Immature natural killer cell (primary cell): ENCODE results near the gene DCLK1. TPM values are rescaled to one million over a fixed set of nuclear protein-coding genes. Genes with fewer than 3 reads are reported as not detected.
"Not testable (repeated sequence)": the region's sequence is repeated elsewhere in the genome, so short reads cannot be mapped to it uniquely, and the experiment has no call there.

Source experiments
- DNase-seq, 3 donors: peaks; one replicate each; pipeline ENCODE4 v3.0.0; 2022; ENCODE audit warnings: mixed read lengths in 1 of 3
- H3K27ac Mint-ChIP-seq, 6 donors: one replicate each; pipeline ENCODE4 v1.8.0; 2020; ENCODE audit warnings: mixed read lengths in 6 of 6, mild to moderate bottlenecking in 5 of 6, inconsistent platforms in 4 of 6, moderate library complexity in 3 of 6
- H3K27me3 Mint-ChIP-seq, 3 donors: one replicate each; pipeline ENCODE4 v1.8.0; 2020 to 2021; ENCODE audit warnings: low read depth in 3 of 3, mild to moderate bottlenecking in 3 of 3, mixed read lengths in 3 of 3, moderate library complexity in 3 of 3, inconsistent platforms in 1 of 3
- H3K36me3 Mint-ChIP-seq, 3 donors: one replicate each; pipeline ENCODE4 v1.8.0; 2020; ENCODE audit warnings: mixed read lengths in 3 of 3, inconsistent platforms in 2 of 3, mild to moderate bottlenecking in 2 of 3
- H3K4me1 Mint-ChIP-seq, 2 donors: one replicate each; pipeline ENCODE4 v1.8.0; 2020; ENCODE audit warnings: inconsistent platforms in 2 of 2, mild to moderate bottlenecking in 2 of 2, mixed read lengths in 2 of 2, moderate library complexity in 1 of 2
- H3K4me3 Mint-ChIP-seq, 5 donors: one replicate each; pipeline ENCODE4 v1.8.0; 2020; ENCODE audit warnings: mild to moderate bottlenecking in 5 of 5, mixed read lengths in 5 of 5, inconsistent platforms in 3 of 5, moderate library complexity in 3 of 5
- H3K9me3 Mint-ChIP-seq, 6 donors: one replicate each; pipeline ENCODE4 v1.8.0; 2020; ENCODE audit warnings: mild to moderate bottlenecking in 6 of 6, mixed read lengths in 6 of 6, inconsistent platforms in 4 of 6, moderate library complexity in 3 of 6
- polyA plus RNA-seq, 3 donors: library from polyadenylated mRNA; unstranded; fragments of 300-500 nt; fragmentation: Illumina TruSeq; gene quantifications; one replicate each; pipeline ENCODE4 v1.2.3, GENCODE V29; 2021

The DCLK1 gene
- polyA plus RNA-seq, 3 donors from 2014 or later: not detected

- peaks cover 4 to 29% (median 11%) of the 10 kb centered on the region in 6 donors for H3K9me3 Mint-ChIP-seq
- H3K27me3 Mint-ChIP-seq, DNase-seq, H3K27ac Mint-ChIP-seq, H3K4me1 Mint-ChIP-seq, H3K4me3 Mint-ChIP-seq, H3K36me3 Mint-ChIP-seq: not testable (repeated sequence)
Observed at GRCh38 chr13:35966951-35967350, 164.2 kb downstream of the DCLK1 start.

- H3K9me3 Mint-ChIP-seq: peaks cover 4 to 25% (median 10%) of the 10 kb centered on the region in 6 donors
- H3K36me3 Mint-ChIP-seq: peaks cover 0 to 3% (median 0%) of the 10 kb centered on the region in 3 donors
- no peaks in the 10 kb centered on the region for H3K4me1 Mint-ChIP-seq
- H3K27ac Mint-ChIP-seq: no peak overlapping the region
- H3K4me3 Mint-ChIP-seq: no peak overlapping the region
- peaks cover 0 to 3% (median 1%) of the 10 kb centered on the region in 3 donors for H3K27me3 Mint-ChIP-seq
- no peak for DNase-seq
Observed at GRCh38 chr13:35966024-35966423, 165.2 kb downstream of the DCLK1 start.

- H3K27ac Mint-ChIP-seq: no peak overlapping the region
- no peaks in the 10 kb centered on the region for H3K4me1 Mint-ChIP-seq
- no peak for DNase-seq
- no peak overlapping the region for H3K4me3 Mint-ChIP-seq
- H3K9me3 Mint-ChIP-seq: peaks cover 4 to 23% (median 9%) of the 10 kb centered on the region in 6 donors
- peaks cover 0 to 3% (median 1%) of the 10 kb centered on the region in 3 donors for H3K27me3 Mint-ChIP-seq
- H3K36me3 Mint-ChIP-seq: peaks cover 0 to 3% (median 0%) of the 10 kb centered on the region in 3 donors
Observed at GRCh38 chr13:35965226-35965927, 165.8 kb downstream of the DCLK1 start.

- no peak overlapping the region for H3K27ac Mint-ChIP-seq
- no peaks in the 10 kb centered on the region for H3K4me1 Mint-ChIP-seq
- H3K4me3 Mint-ChIP-seq: no peak overlapping the region
- DNase-seq: no peak
- H3K27me3 Mint-ChIP-seq: peaks cover 0 to 3% (median 1%) of the 10 kb centered on the region in 3 donors
- H3K36me3 Mint-ChIP-seq: peaks cover 0 to 3% (median 0%) of the 10 kb centered on the region in 3 donors
- H3K9me3 Mint-ChIP-seq: peaks cover 4 to 23% (median 9%) of the 10 kb centered on the region in 6 donors
Observed at GRCh38 chr13:35964863-35965180, 166.4 kb downstream of the DCLK1 start.

GRCh38 chr13:35964011-35964862, 166.9 kb downstream of the DCLK1 start:
- Mint-ChIP-seq H3K27ac (no peak overlapping the region), H3K36me3 (peaks cover 0 to 3% (median 0%) of the 10 kb centered on the region in 3 donors)
- DNase-seq: no peak

GRCh38 chr13:35961461-35962220, 169.5 kb downstream of the DCLK1 start:
- H3K4me1 Mint-ChIP-seq: no peaks in the 10 kb centered on the region
- peaks cover 0 to 3% (median 1%) of the 10 kb centered on the region in 3 donors for H3K27me3 Mint-ChIP-seq
- no peak overlapping the region for H3K4me3 Mint-ChIP-seq
- H3K9me3 Mint-ChIP-seq: peaks cover 0 to 10% (median 2%) of the 10 kb centered on the region in 6 donors
- peaks cover 0 to 3% (median 0%) of the 10 kb centered on the region in 3 donors for H3K36me3 Mint-ChIP-seq
- DNase-seq: no peak
- H3K27ac Mint-ChIP-seq: no peak overlapping the region

More at GRCh38 chr13:35964011-35964862, 166.9 kb downstream of the DCLK1 start:
- peaks cover 4 to 21% (median 8%) of the 10 kb centered on the region in 6 donors for H3K9me3 Mint-ChIP-seq
- no peak overlapping the region for H3K4me3 Mint-ChIP-seq
- no peaks in the 10 kb centered on the region for H3K4me1 Mint-ChIP-seq
- peaks cover 0 to 3% (median 1%) of the 10 kb centered on the region in 3 donors for H3K27me3 Mint-ChIP-seq

GRCh38 chr13:35961002-35961401, 170.2 kb downstream of the DCLK1 start:
- no peak overlapping the region for H3K4me3 Mint-ChIP-seq

GRCh38 chr13:35957996-35958395, 173.2 kb downstream of the DCLK1 start:
- H3K4me3 Mint-ChIP-seq: no peak overlapping the region
- no peak overlapping the region for H3K27ac Mint-ChIP-seq
- no peaks in the 10 kb centered on the region for H3K27me3 Mint-ChIP-seq
- no peaks in the 10 kb centered on the region for H3K36me3 Mint-ChIP-seq
- peaks cover 0 to 7% (median 1%) of the 10 kb centered on the region in 6 donors for H3K9me3 Mint-ChIP-seq
- H3K4me1 Mint-ChIP-seq: no peaks in the 10 kb centered on the region
- no peak for DNase-seq

More at GRCh38 chr13:35961002-35961401, 170.2 kb downstream of the DCLK1 start:
- Mint-ChIP-seq H3K9me3 (peaks cover 0 to 15% (median 4%) of the 10 kb centered on the region in 6 donors), H3K36me3 (peaks cover 0 to 3% (median 0%) of the 10 kb centered on the region in 3 donors), H3K4me1 (no peaks in the 10 kb centered on the region), H3K27me3 (peaks cover 0 to 3% (median 1%) of the 10 kb centered on the region in 3 donors), H3K27ac (no peak overlapping the region)
- DNase-seq: no peak

- peaks cover 0 to 7% (median 1%) of the 10 kb centered on the region in 6 donors for H3K9me3 Mint-ChIP-seq
- no peaks in the 10 kb centered on the region for H3K4me1 Mint-ChIP-seq
- H3K36me3 Mint-ChIP-seq: no peaks in the 10 kb centered on the region
Observed at GRCh38 chr13:35957241-35957731, 173.9 kb downstream of the DCLK1 start.

GRCh38 chr13:35956074-35956473, 175.1 kb downstream of the DCLK1 start:
- Mint-ChIP-seq H3K27me3 (no peaks in the 10 kb centered on the region), H3K4me3 (no peak overlapping the region), H3K4me1 (no peaks in the 10 kb centered on the region), H3K36me3 (no peaks in the 10 kb centered on the region), H3K27ac (no peak overlapping the region), H3K9me3 (peaks cover 0 to 10% (median 2%) of the 10 kb centered on the region in 6 donors)
- no peak for DNase-seq

More at GRCh38 chr13:35957241-35957731, 173.9 kb downstream of the DCLK1 start:
- H3K27me3 Mint-ChIP-seq: no peaks in the 10 kb centered on the region
- H3K27ac Mint-ChIP-seq: no peak overlapping the region
- no peak for DNase-seq
- no peak overlapping the region for H3K4me3 Mint-ChIP-seq

- Mint-ChIP-seq H3K36me3 (no peaks in the 10 kb centered on the region), H3K4me3 (no peak overlapping the region), H3K27ac (no peak overlapping the region), H3K27me3 (no peaks in the 10 kb centered on the region), H3K9me3 (peaks cover 0 to 16% (median 4%) of the 10 kb centered on the region in 6 donors), H3K4me1 (no peaks in the 10 kb centered on the region)
- no peak for DNase-seq
Observed at GRCh38 chr13:35954207-35954560, 177.0 kb downstream of the DCLK1 start.

GRCh38 chr13:35953537-35954206, 177.5 kb downstream of the DCLK1 start:
- Mint-ChIP-seq H3K9me3 (peaks cover 0 to 16% (median 3%) of the 10 kb centered on the region in 6 donors), H3K36me3 (no peaks in the 10 kb centered on the region), H3K27me3 (no peaks in the 10 kb centered on the region), H3K4me3 (no peak overlapping the region), H3K27ac (no peak overlapping the region), H3K4me1 (no peaks in the 10 kb centered on the region)
- DNase-seq: no peak

- Mint-ChIP-seq H3K4me3 (no peak overlapping the region), H3K36me3 (no peaks in the 10 kb centered on the region), H3K27me3 (no peaks in the 10 kb centered on the region), H3K9me3 (peaks cover 1 to 25% (median 9%) of the 10 kb centered on the region in 6 donors), H3K4me1 (no peaks in the 10 kb centered on the region), H3K27ac (no peak overlapping the region)
- DNase-seq: no peak
Observed at GRCh38 chr13:35947315-35947714, 183.9 kb downstream of the DCLK1 start.
